UCSD-AML1 (cell line): ENCODE measurements around the gene MBOAT2.

ENCODE experiments used
- DNase-seq: peaks from one replicate; lab custom pipeline; 2025; ENCODE audit not compliant: unreplicated experiment; lab: John Stamatoyannopoulos, UW

Gene MBOAT2

GRCh38 chr2:9018534-9018933 lies 15.1 kb upstream of the MBOAT2 start:
- no peak for DNase-seq

- DNase-seq, result no peak
Observed at GRCh38 chr2:9018109-9018508, 14.6 kb upstream of the MBOAT2 start.

- DNase-seq, result no peak
Observed at GRCh38 chr2:9017411-9017810, 13.9 kb upstream of the MBOAT2 start.

DNA sequence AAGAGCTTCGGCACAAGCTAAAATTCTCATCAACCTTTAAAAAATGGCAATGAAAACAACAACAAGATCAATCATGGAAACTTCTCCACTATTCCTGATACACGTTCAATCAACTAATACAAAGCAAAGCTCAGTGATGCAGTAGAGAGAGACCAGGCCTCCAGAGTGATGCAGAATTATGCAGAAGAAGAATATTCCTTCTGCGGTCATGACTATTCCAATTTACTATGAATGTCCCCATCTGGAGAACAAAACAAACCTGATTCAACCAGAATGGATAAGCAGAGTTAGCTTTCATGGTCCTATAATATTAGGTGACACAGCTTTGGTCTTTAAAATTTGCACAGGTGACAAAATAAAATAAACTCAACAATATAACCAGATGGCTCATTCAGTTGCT lies 12.5 kb upstream of the MBOAT2 start:
- no peak for DNase-seq

- DNase-seq, result no peak
Observed at GRCh38 chr2:9013403-9013802, 9.9 kb upstream of the MBOAT2 start.

GRCh38 chr2:9010866-9011265 lies 7.4 kb upstream of the MBOAT2 start:
- DNase-seq, result no peak

GRCh38 chr2:9008951-9009664 lies 5.6 kb upstream of the MBOAT2 start:
- DNase-seq, result no peak

- no peak for DNase-seq
Observed at GRCh38 chr2:9006368-9006767, 2.9 kb upstream of the MBOAT2 start.

DNA sequence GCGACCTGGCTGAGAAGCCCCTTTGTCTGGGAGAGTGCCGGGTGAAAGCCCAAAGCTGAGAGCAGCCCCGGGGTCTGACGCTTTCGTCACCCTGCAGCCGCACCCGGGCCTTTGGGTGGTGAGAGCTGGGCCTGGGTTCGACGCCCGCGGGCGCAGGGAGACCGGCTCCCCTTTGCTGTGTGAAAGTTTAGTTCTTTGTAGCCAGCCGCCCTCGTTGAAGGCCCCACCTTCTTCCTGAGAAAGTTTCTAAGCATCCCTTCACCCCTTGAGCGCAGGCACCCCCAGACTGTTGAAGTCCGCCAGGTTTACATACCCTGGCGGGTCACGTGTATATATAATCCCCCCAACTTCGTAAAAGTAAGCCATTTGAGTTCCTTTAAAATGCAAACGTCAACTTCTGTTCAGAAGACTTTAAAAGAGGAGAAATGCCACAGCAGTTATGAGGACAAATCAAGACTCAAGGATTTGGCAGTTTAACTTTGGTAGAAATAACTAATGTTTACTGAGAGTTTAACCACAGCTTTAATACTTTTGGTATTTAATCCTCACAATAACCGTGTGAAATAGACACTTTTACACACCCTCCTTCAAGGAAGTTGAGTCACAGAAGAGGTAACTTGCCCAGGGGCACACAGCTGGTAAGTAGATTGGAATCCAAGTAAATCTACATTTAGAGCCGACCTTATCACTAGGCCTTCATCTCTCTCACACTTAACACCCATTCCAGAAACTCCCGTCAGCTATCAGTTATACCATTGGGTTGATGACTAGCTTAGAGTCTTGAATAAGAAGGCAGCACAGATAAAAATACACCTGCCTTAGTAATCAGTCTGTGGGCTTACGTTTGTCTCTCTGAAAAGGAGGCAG lies 1.1 kb upstream of the MBOAT2 start:
- no peak for DNase-seq

DNA sequence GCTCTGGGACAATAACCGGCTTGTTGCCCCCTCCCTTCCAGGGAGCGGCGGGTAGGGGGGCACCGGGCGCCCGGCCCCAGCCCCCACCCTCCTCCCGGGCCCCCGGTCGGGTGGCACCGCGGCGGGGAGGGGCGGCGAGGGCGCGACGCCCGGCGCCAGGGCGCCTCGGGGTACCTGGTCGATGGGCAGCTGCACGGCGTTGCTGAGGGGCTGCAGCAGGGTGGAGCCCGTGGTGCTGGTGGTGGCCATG lies 193 bp downstream of the MBOAT2 start:
- no peak for DNase-seq

GRCh38 chr2:9002637-9003365 lies 683 bp downstream of the MBOAT2 start:
- peak; percentile 29 for DNase-seq

DNA sequence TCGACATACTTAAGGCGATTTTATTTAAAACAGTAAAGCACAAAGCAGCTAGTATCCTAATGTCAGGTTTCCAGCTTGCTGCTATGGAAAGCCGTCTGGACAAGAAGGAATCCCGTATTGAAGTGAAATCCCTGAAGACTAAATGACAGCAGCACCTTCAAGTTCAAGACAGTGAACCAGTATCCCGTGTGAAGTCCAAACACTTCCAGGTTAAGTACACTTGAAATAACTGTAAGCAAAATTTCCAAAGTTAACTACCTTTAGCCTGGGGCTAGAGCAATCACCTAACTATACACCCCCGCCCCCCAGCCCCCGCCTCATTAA lies 1.2 kb downstream of the MBOAT2 start:
- no peak for DNase-seq

GRCh38 chr2:9001778-9002177 lies 1.7 kb downstream of the MBOAT2 start:
- DNase-seq, result no peak

DNA sequence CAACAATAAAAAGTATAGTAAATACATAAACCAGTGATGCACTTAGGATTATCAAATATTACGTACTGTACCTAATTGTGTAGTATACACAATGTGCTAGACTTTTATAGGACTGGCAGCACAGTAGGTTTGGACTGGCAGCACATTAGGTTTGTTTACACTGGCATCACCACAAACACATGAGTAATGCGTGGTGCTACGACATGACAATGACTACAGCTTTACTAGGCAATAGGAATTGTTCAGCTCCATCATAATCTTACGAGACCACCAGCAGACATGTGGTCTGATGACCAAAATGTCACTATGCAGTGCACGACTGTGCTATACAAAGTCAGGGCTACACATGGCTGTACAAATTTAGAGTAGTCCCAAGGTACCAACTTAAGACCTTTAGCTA lies 2.3 kb downstream of the MBOAT2 start:
- no peak for DNase-seq

- no peak for DNase-seq
Observed at GRCh38 chr2:9000442-9000841, 3.0 kb downstream of the MBOAT2 start.

- DNase-seq, result no peak
Observed at GRCh38 chr2:8999797-9000196, 3.7 kb downstream of the MBOAT2 start.

- no peak for DNase-seq
Observed at GRCh38 chr2:8999102-8999446, 4.4 kb downstream of the MBOAT2 start.

GRCh38 chr2:8998418-8999101 lies 4.9 kb downstream of the MBOAT2 start:
- no peak for DNase-seq

- no peak for DNase-seq
Observed at GRCh38 chr2:8997631-8998030, 5.9 kb downstream of the MBOAT2 start.

DNA sequence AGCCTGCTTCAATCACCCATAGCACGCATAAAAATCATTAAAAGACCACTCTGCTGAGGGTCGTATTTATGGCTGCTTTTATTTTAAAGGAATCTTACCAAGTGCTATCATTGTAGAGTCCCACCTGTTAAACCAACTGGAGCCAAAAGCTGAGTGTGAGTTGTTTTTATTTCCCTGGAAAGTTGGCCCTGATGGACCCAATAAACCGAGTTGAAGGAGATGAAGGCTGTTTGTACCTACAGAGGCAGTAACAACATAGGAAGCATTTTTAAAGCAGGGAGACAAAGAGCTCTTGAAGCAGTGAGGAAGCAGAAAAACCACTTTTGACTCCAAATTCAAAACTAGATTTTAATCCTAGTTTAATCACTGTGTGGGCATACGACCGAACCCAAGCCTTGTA lies 6.4 kb downstream of the MBOAT2 start:
- no peak for DNase-seq

- no peak for DNase-seq
Observed at GRCh38 chr2:8996006-8996405, 7.5 kb downstream of the MBOAT2 start.

DNA sequence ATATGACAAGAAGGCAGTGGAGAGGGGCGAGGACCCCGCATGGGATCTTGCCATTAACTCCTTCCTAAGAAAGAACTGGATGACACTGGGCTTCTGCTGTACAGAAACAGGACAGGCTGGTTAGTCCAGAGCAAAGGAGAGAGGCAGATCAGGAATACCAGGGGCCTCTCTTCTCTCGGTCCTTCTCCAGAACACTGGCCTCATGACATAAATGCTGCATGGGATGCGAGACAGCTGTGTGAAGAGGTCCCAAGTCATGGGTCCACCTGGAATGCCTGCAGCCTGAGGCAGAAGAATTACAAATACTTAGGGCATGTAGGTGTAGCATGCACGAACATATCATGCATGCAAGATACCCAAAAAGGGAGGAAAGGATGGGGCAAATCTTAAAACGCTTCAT lies 9.1 kb downstream of the MBOAT2 start:
- no peak for DNase-seq
